SJCRH30 (cell line): Measurements from ENCODE around the gene KRR1. TPM values are rescaled to one million over a fixed set of nuclear protein-coding genes. Genes with fewer than 3 reads are reported as not detected.
"Not testable (repeated sequence)": the region's sequence is repeated elsewhere in the genome, so short reads cannot be mapped to it uniquely, and the experiment has no call there.

ENCODE experiments used
- DNase-seq, 2 experiments: peaks; one replicate each; pipeline ENCODE4 v3.0.0-alpha.2; 2015 to 2020
- H3K27ac ChIP-seq: fragments of 250-450 bp; sonication (Bioruptor Pico); 2 replicates; pipeline ENCODE4 v1.5.1; 2020; ENCODE audit warnings: mild to moderate bottlenecking, moderate library complexity
- H3K27me3 ChIP-seq: fragments of 250-450 bp; sonication (Bioruptor Pico); 2 replicates; pipeline ENCODE4 v1.5.1; 2020; ENCODE audit warnings: mild to moderate bottlenecking, moderate library complexity
- H3K36me3 ChIP-seq: fragments of 250-450 bp; sonication (Bioruptor Pico); 2 replicates; pipeline ENCODE4 v1.5.1; 2020; ENCODE audit warnings: mild to moderate bottlenecking, moderate library complexity
- H3K4me1 ChIP-seq: fragments of 250-450 bp; sonication (Bioruptor Pico); 2 replicates; pipeline ENCODE4 v1.5.1; 2020; ENCODE audit warnings: mild to moderate bottlenecking, moderate library complexity
- H3K4me3 ChIP-seq: fragments of 250-450 bp; sonication (Bioruptor Pico); 2 replicates; pipeline ENCODE4 v1.5.1; 2020; ENCODE audit warnings: mild to moderate bottlenecking, moderate library complexity
- H3K9me3 ChIP-seq: fragments of 250-450 bp; sonication (Bioruptor Pico); replicated peaks from 2 replicates; pipeline ENCODE4 v1.5.1; 2020; ENCODE audit warnings: mild to moderate bottlenecking, moderate library complexity
- total RNA-seq: library from RNA; depleted of rRNA; stranded (reverse); fragments of >200 nt; shearing (Covaris generic); gene quantifications from 2 replicates; pipeline ENCODE4 v1.2.3, GENCODE V29; 2014; rRNA removed

The KRR1 gene
- total RNA-seq, 1 experiment from 2014 or later, result 79.3 TPM

- not testable (repeated sequence) for H3K27me3 ChIP-seq, H3K36me3 ChIP-seq, DNase-seq, H3K9me3 ChIP-seq, H3K4me1 ChIP-seq, H3K27ac ChIP-seq, H3K4me3 ChIP-seq
Observed at GRCh38 chr12:75441687-75442449, 69.5 kb downstream of the KRR1 start.

Other genes starting within 250 kb of the KRR1 start
- gene CAPS2, start 181.3 kb downstream of the KRR1 start, total RNA-seq, result 0.71 and 1.1 TPM in 2 replicates
- not detected in 2 replicates for gene GLIPR1L1, start 176.9 kb downstream of the KRR1 start, total RNA-seq
- not detected in 2 replicates for gene GLIPR1L2, start 120.5 kb downstream of the KRR1 start, total RNA-seq
- gene GLIPR1, start 30.9 kb downstream of the KRR1 start, total RNA-seq, result 1.6 and 1.7 TPM in 2 replicates